PC-9 (cell line): Measurements from ENCODE around the gene COX14.

ENCODE experiments used
- CTCF ChIP-seq: fragments of 200-600 bp; sonication (generic); conservative IDR thresholded peaks from 2 replicates; pipeline ENCODE4 v1.6.1; 2017; ENCODE audit warnings: mixed run types, antibody characterized with exemption, mild to moderate bottlenecking, moderate library complexity
- EZH2 ChIP-seq: fragments of 200-600 bp; sonication (generic); IDR thresholded peaks from 2 replicates; pipeline ENCODE4 v1.8.0; 2017; ENCODE audit warnings: antibody characterized with exemption, low read depth

GRCh38 chr12:50102131-50102531, 9.9 kb upstream of the COX14 start:
- TF ChIP-seq EZH2 (no peak), CTCF (no peak)
